MM.1S (cell line): ENCODE data around the gene DAB2IP.

Experiments used
- CTCF ChIP-seq: fragments of 300-600 bp; sonication (generic); IDR thresholded peaks from 2 replicates; pipeline ENCODE4 v1.5.1; 2016; ENCODE audit warnings: antibody characterized with exemption, low read length, mixed read lengths
- EZH2 ChIP-seq: fragments of 300-600 bp; sonication (generic); optimal IDR thresholded peaks from 2 replicates; pipeline ENCODE3; 2017; ENCODE audit warnings: low read depth, mild to moderate bottlenecking, antibody characterized with exemption, low read length, mixed read lengths
- EZH2phosphoT487 ChIP-seq: fragments of 300-600 bp; sonication (generic); IDR thresholded peaks from 2 replicates; pipeline ENCODE4 v1.6.1; 2018; ENCODE audit warnings: antibody characterized with exemption, low read length

GRCh38 chr9:121788686-121789366 is 137.4 kb downstream of the DAB2IP start:
- TF ChIP-seq CTCF = no peak
- TF ChIP-seq EZH2 = no peak
- TF ChIP-seq EZH2phosphoT487 = no peak
